Heart left ventricle (tissue), 13 donors: Measurements from ENCODE around the gene SELENOT.

Experiments used
- CTCF ChIP-seq, 12 donors: fragments of 200-600 bp; sonication (generic) in 4 of 12; IDR thresholded peaks; one replicate each; pipeline versions ENCODE4 v1.5.0 to v1.8.0; 2018 to 2022; ENCODE audit warnings: antibody characterized with exemption in 12 of 12, mild to moderate bottlenecking in 5 of 12
- POLR2A ChIP-seq, 2 donors: fragments of 450-650 bp; IDR thresholded peaks; one replicate each; pipeline ENCODE4 v1.6.1; 2017; ENCODE audit warnings: antibody characterized with exemption in 2 of 2, mild to moderate bottlenecking in 2 of 2, moderate library complexity in 2 of 2
- donor health status: ischemic (EF 13 %, LVEDD 7.1; RV severe dilation, severe dysfunction).
- donor health status: DM: no; HTN: yes; CAD: no.
- donor health status: DM: no; HTN: no; CAD: no.
- donor health status: ischemic (EF 25% LVEDD 6.9; RV normal size, moderate dysfunction).
- donor health status: ischemic (EF 25% LVEDD 5.7; RV mildly dilated, moderate dysfunction).
- donor health status: ischemic (EF 35%, LVEDD 5.7; RV mildly dilated, moderate dysfunction).
- donor health status: nonischemic (EF 11% LVEDD 7.7; RV severe dilation, severe dysfunction).
- donor health status: DM: yes; HTN: yes; CAD: no.
- donor health status: PGD.
- donor health status: ischemic (EF 29% LVEDD 5.4; RV normal size, mild dysfunction).
- donor health status: nonischemic (EF 23%, LVEDD 6.1; RV moderate dilation, normal function).

DNA sequence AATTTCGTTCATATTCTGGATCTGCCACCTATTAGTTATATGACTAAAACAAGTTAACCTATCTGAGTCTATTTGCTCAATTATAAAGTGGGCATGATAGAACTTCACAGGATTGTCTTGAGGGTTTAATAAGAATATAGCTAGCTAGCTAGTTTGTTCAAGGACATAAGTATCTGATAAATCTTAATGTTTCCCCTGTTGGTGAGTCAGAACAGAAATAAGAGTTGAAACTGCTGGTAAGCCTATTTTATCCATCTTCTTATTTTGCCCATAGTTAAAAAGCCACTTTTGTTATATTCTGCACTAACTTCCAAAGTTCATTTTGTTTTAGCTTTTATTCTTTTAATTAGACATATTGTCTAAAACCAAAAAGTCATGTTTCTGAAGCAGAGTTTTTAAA is 9.4 kb downstream of the SELENOT start:
- TF ChIP-seq CTCF (IDR thresholded peaks at IDR 0.05) (no peak), POLR2A (IDR thresholded peaks at IDR 0.05) (no peak)
